Measurements from ENCODE around the gene MAPK6. TPM values are rescaled to one million over a fixed set of nuclear protein-coding genes. Genes with fewer than 3 reads are reported as not detected.

MAPK6 gene
- total RNA-seq: 10 to 100 TPM in 8 of 9 donors, 1 to 10 TPM in 1; 8.8 to 48.0 (median 17.5) TPM
- 10 to 100 TPM in 1 of 3 donors, 1 to 10 TPM in 2; 2.9 to 25.5 (median 4.7) TPM for polyA plus RNA-seq
- long read RNA-seq, donor 1, full-length matches to known transcripts: 12 of 12 reads
- long read RNA-seq, donor 1, partial matches to known transcripts: 0 of 12 reads
- long read RNA-seq, donor 1, other reads (novel, unspliced or antisense): 0 of 12 reads
- long read RNA-seq, donor 2: 0 reads
- long read RNA-seq, donor 3, full-length matches to known transcripts: 9 of 9 reads
- long read RNA-seq, donor 3, partial matches to known transcripts: 0 of 9 reads
- long read RNA-seq, donor 3, other reads (novel, unspliced or antisense): 0 of 9 reads
- long read RNA-seq, donor 4, full-length matches to known transcripts: 2 of 5 reads
- long read RNA-seq, donor 4, partial matches to known transcripts: 0 of 5 reads
- long read RNA-seq, donor 4, other reads (novel, unspliced or antisense): 3 of 5 reads
- long read RNA-seq, donor 5, full-length matches to known transcripts: 4 of 9 reads
- long read RNA-seq, donor 5, partial matches to known transcripts: 2 of 9 reads
- long read RNA-seq, donor 5, other reads (novel, unspliced or antisense): 3 of 9 reads
- long read RNA-seq, donor 6, full-length matches to known transcripts: 2 of 4 reads
- long read RNA-seq, donor 6, partial matches to known transcripts: 0 of 4 reads
- long read RNA-seq, donor 6, other reads (novel, unspliced or antisense): 2 of 4 reads
- long read RNA-seq, donor 7, full-length matches to known transcripts: 5 of 5 reads
- long read RNA-seq, donor 7, partial matches to known transcripts: 0 of 5 reads
- long read RNA-seq, donor 7, other reads (novel, unspliced or antisense): 0 of 5 reads
- long read RNA-seq, donor 8, full-length matches to known transcripts: 12 of 22 reads
- long read RNA-seq, donor 8, partial matches to known transcripts: 10 of 22 reads
- long read RNA-seq, donor 8, other reads (novel, unspliced or antisense): 0 of 22 reads
- long read RNA-seq, donor 9, full-length matches to known transcripts: 4 of 4 reads
- long read RNA-seq, donor 9, partial matches to known transcripts: 0 of 4 reads
- long read RNA-seq, donor 9, other reads (novel, unspliced or antisense): 0 of 4 reads
- long read RNA-seq, donor 10, full-length matches to known transcripts: 3 of 3 reads
- long read RNA-seq, donor 10, partial matches to known transcripts: 0 of 3 reads
- long read RNA-seq, donor 10, other reads (novel, unspliced or antisense): 0 of 3 reads

- intact Hi-C loops (cut with DNase I): no loop called here
- Histone ChIP-seq H3K27me3 (no peaks in the 10 kb centered on the region), H3K4me1 (replicated peaks in 1 of 2) (peaks cover 24 to 33% of the 10 kb centered on the region in 2 donors), H3K27ac (peak within 1 kb of the TSS; percentile 77 to 100 (median 96)), H3K9me3 (replicated peaks in 1 of 3) (no peaks in the 10 kb centered on the region), H3K36me3 (replicated peaks in 1 of 2) (no peaks in the 10 kb centered on the region), H3K4me3 (peak within 1 kb of the TSS; percentile 8 to 87 (median 83))
- TF ChIP-seq POLR2A (IDR thresholded peaks at IDR 0.05) (peak; percentile 92 to 98), CTCF (IDR thresholded peaks at IDR 0.05) (no peak)
- WGBS, 4 donors: 3 to 22% (median 13%) methylated on average over 10 to 58 of the region's 59 CpGs
- DNase-seq: peak; percentile 91 to 97 (median 95)
Measured at GRCh38 chr15:52018693-52019393, at the start of gene MAPK6. Gene MAPK6, plus strand, starts transcription at chr15:52019219. Its CDS starts 27,242 bp downstream, at chr15:52046461.

GRCh38 chr15:51969728-51970127 lies 49.3 kb upstream of the MAPK6 start:
- intact Hi-C loops (cut with DNase I): loop anchor here in 1 of 2 donors (10.0 kb wide), 1 partner anchor 115 kb away; no protein-coding TSS in a partner anchor
- H3K4me3 ChIP-seq: no peak overlapping the region
- WGBS, 4 donors: 85 to 95% (median 89%) methylated on average over 4 of the region's 4 CpGs
- peaks cover 0 to 18% (median 0%) of the 10 kb centered on the region in 3 donors for H3K9me3 ChIP-seq (replicated peaks in 1 of 3)
- peaks cover 8 to 15% of the 10 kb centered on the region in 2 donors for H3K4me1 ChIP-seq (replicated peaks in 1 of 2)
- peaks cover 0 to 9% of the 10 kb centered on the region in 2 donors for H3K36me3 ChIP-seq (replicated peaks in 1 of 2)
- no peaks in the 10 kb centered on the region for H3K27me3 ChIP-seq
- TF ChIP-seq CTCF (IDR thresholded peaks at IDR 0.05) (no peak), POLR2A (IDR thresholded peaks at IDR 0.05) (no peak)
- no peak for DNase-seq
- H3K27ac ChIP-seq: no peak overlapping the region

- H3K36me3 ChIP-seq (replicated peaks in 1 of 2): peaks cover 0 to 3% of the 10 kb centered on the region in 2 donors
- TF ChIP-seq CTCF (IDR thresholded peaks at IDR 0.05) (no peak), POLR2A (IDR thresholded peaks at IDR 0.05) (no peak)
- H3K4me1 ChIP-seq (replicated peaks in 1 of 2): peaks cover 8 to 15% of the 10 kb centered on the region in 2 donors
- no peak overlapping the region for H3K27ac ChIP-seq
- peaks cover 0 to 18% (median 0%) of the 10 kb centered on the region in 3 donors for H3K9me3 ChIP-seq (replicated peaks in 1 of 3)
- intact Hi-C loops (cut with DNase I): loop anchor here in 1 of 2 donors (10.0 kb wide), 1 partner anchor 115 kb away; no protein-coding TSS in a partner anchor
- H3K4me3 ChIP-seq: no peak overlapping the region
- DNase-seq: no peak
- H3K27me3 ChIP-seq: no peaks in the 10 kb centered on the region
- WGBS, 4 donors: 85 to 89% (median 88%) methylated on average over 4 of the region's 4 CpGs
Measured at GRCh38 chr15:51970132-51970817, 48.7 kb upstream of the MAPK6 start.

All from adrenal gland (tissue), 19 donors.